Nephron (organoid): ENCODE results near the gene NBEAL1.

Source experiments
- H3K27ac Mint-ChIP-seq, 3 experiments: 2 replicates each; pipeline ENCODE4 v1.8.0; 2020; ENCODE audit warnings: mixed read lengths in 3 of 3, mild to moderate bottlenecking in 2 of 3, moderate library complexity in 1 of 3
- H3K27me3 Mint-ChIP-seq: 2 replicates; pipeline ENCODE4 v1.8.0; 2021; ENCODE audit warnings: low read depth, mild to moderate bottlenecking, moderate library complexity, mixed read lengths
- H3K36me3 Mint-ChIP-seq: 2 replicates; pipeline ENCODE4 v1.8.0; 2020; ENCODE audit warnings: low read depth, mixed read lengths
- H3K4me1 Mint-ChIP-seq: 2 replicates; pipeline ENCODE4 v1.8.0; 2020; ENCODE audit warnings: mixed read lengths
- H3K4me3 Mint-ChIP-seq, 3 experiments: 2 replicates each; pipeline ENCODE4 v1.8.0; 2020; ENCODE audit warnings: mild to moderate bottlenecking in 3 of 3, mixed read lengths in 3 of 3, moderate library complexity in 2 of 3
- H3K9me3 Mint-ChIP-seq: 2 replicates; pipeline ENCODE4 v1.8.0; 2020; ENCODE audit warnings: mixed read lengths
- TF ChIP-seq, protein P1 (sequence below), 3 experiments: fragments of 200-600 bp; sonication (generic); IDR thresholded peaks; one replicate each; pipeline ENCODE4 v1.5.0; 2021; ENCODE audit warnings: antibody characterized with exemption in 3 of 3; ENCODE audit not compliant: unreplicated experiment in 3 of 3

The NBEAL1 gene

DNA sequence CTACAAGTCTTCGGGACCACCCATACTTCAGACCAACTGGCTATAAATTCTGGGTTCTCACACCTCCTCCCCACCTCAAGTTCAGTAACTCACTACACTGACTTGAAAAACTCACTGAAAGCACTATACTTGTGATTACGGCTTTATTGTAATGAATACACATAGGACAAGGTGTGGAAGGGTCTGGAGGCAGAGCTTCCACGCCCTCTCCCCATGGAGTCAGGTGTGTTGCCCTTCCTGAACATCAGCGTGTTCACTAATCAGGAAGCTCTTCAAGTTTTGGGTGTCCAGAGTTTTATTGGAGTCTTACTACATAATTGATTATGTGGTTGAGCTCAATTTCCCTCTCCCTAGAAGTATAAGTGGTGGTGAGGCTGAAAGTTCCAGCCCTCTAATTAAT is 27.5 kb downstream of the NBEAL1 start:
- Mint-ChIP-seq H3K36me3 (peaks cover 35% of the 10 kb centered on the region), H3K9me3 (no peaks in the 10 kb centered on the region), H3K4me3 (no peak overlapping the region), H3K27me3 (no peaks in the 10 kb centered on the region), H3K4me1 (peaks cover 6% of the 10 kb centered on the region), H3K27ac (peak overlapping the region in 1 of 3 experiments; percentile 96)
- TF ChIP-seq, protein P1, sequence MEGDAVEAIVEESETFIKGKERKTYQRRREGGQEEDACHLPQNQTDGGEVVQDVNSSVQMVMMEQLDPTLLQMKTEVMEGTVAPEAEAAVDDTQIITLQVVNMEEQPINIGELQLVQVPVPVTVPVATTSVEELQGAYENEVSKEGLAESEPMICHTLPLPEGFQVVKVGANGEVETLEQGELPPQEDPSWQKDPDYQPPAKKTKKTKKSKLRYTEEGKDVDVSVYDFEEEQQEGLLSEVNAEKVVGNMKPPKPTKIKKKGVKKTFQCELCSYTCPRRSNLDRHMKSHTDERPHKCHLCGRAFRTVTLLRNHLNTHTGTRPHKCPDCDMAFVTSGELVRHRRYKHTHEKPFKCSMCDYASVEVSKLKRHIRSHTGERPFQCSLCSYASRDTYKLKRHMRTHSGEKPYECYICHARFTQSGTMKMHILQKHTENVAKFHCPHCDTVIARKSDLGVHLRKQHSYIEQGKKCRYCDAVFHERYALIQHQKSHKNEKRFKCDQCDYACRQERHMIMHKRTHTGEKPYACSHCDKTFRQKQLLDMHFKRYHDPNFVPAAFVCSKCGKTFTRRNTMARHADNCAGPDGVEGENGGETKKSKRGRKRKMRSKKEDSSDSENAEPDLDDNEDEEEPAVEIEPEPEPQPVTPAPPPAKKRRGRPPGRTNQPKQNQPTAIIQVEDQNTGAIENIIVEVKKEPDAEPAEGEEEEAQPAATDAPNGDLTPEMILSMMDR (IDR thresholded peaks at IDR 0.05; ENCODE audit: unreplicated experiment in 3 of 3), result no peak

DNA sequence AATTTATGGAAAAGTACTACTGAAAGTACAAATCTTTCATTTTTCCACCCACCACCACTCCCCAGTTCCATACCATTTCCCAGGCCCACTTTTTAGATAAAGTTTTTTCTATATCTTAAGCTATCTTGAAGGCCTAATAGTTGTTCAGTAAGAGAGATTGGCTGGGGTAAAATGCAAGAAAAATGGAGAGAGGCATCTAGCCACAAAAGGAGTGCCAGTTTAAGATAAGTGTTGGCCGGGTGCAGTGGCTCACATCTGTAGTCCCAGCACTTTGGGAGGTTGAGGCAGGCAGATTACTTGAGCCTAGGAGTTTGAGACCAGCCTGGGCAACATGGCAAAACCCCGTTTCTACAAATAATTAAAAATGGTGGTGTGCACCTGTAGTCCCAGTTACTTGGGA is 28.6 kb downstream of the NBEAL1 start:
- TF ChIP-seq, protein P1 (IDR thresholded peaks at IDR 0.05; ENCODE audit: unreplicated experiment in 3 of 3), result no peak
- H3K27me3 Mint-ChIP-seq, result no peaks in the 10 kb centered on the region
- H3K27ac Mint-ChIP-seq, result no peak overlapping the region
- peaks cover 40% of the 10 kb centered on the region for H3K36me3 Mint-ChIP-seq
- H3K9me3 Mint-ChIP-seq, result no peaks in the 10 kb centered on the region
- peaks cover 6% of the 10 kb centered on the region for H3K4me1 Mint-ChIP-seq
- no peak overlapping the region for H3K4me3 Mint-ChIP-seq

DNA sequence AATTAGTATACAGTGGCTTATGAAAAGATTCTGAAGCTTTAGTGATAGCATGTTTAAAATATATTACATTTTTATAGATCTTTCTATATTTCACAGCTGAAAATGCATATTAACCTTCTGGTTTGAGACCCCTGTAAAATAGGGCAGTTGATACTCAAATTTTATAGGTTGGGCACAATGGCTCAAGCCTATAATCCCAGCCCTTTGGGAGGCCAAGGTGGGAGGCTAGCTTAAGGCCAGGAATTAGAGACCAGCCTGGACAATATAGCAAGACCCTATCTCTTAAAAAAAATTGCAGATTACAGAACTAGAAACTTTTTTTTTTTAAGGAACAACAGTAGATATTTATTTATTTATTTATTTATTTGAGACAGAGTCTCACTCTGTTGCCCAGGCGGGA is 31.2 kb downstream of the NBEAL1 start:
- peaks cover 6% of the 10 kb centered on the region for H3K4me1 Mint-ChIP-seq
- TF ChIP-seq, protein P1 (IDR thresholded peaks at IDR 0.05; ENCODE audit: unreplicated experiment in 3 of 3), result no peak
- peaks cover 54% of the 10 kb centered on the region for H3K36me3 Mint-ChIP-seq
- H3K4me3 Mint-ChIP-seq, result no peak overlapping the region
- H3K27me3 Mint-ChIP-seq, result no peaks in the 10 kb centered on the region
- no peak overlapping the region for H3K27ac Mint-ChIP-seq
- no peaks in the 10 kb centered on the region for H3K9me3 Mint-ChIP-seq

DNA sequence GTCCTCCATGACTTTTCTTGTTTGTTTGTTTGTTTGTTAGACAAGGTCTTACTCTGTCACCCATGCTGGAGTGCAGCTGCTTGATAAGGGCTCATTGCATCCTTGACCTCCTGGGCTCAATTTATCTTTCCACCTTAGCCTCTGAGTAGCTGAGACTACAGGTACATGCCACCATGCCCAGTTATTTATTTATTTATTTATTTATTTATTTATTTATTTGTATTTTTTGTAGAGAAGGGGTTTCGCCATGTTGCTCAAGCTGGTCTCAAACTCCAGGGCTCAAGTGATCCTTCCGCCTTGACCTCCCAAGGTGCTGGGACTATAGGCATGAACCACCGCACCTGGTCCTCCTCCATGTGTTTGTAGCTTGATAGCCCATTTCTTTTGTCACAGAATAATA is 37.9 kb downstream of the NBEAL1 start:
- peaks cover 48% of the 10 kb centered on the region for H3K36me3 Mint-ChIP-seq
- no peak overlapping the region for H3K27ac Mint-ChIP-seq
- H3K9me3 Mint-ChIP-seq, result peaks cover 2% of the 10 kb centered on the region
- H3K27me3 Mint-ChIP-seq, result no peaks in the 10 kb centered on the region
- no peak overlapping the region for H3K4me3 Mint-ChIP-seq
- H3K4me1 Mint-ChIP-seq, result no peaks in the 10 kb centered on the region
- TF ChIP-seq, protein P1 (IDR thresholded peaks at IDR 0.05; ENCODE audit: unreplicated experiment in 3 of 3), result no peak

DNA sequence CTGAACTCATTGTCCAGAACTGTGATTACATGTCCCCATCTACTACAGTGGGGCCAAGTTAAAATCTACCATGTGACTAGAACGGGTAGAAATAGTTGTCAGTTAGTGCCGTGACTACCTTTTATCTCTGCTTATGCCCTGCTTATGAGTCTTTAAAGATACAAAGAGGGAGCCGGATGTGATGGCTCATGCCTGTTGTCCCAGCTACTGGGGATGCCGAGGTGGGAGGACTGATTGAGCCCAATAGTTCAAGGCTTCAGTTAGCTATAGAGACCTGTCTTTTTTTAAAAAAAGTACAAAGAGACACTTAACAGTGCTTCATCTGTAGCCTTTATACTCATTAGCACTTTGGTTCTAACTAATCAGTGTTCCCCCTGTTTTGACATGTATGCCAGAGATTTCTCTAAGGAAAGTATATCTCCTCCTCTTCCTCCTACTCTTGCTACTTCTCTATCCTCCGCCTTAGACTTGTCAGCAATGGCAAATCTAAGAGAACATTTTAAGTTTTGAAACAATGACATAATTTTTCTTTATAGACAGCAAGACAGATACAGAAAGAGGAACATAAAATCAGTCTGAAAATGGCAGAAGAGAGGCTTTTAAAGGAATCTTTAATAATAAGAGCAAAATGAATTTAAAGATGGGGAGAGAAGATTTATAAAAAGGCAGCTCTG is 45.0 kb downstream of the NBEAL1 start:
- H3K36me3 Mint-ChIP-seq, result peaks cover 65% of the 10 kb centered on the region
- no peak overlapping the region for H3K4me3 Mint-ChIP-seq
- peaks cover 8% of the 10 kb centered on the region for H3K4me1 Mint-ChIP-seq
- TF ChIP-seq, protein P1 (IDR thresholded peaks at IDR 0.05; ENCODE audit: unreplicated experiment in 3 of 3), result no peak
- no peaks in the 10 kb centered on the region for H3K27me3 Mint-ChIP-seq
- H3K27ac Mint-ChIP-seq, result no peak overlapping the region
- H3K9me3 Mint-ChIP-seq, result no peaks in the 10 kb centered on the region

DNA sequence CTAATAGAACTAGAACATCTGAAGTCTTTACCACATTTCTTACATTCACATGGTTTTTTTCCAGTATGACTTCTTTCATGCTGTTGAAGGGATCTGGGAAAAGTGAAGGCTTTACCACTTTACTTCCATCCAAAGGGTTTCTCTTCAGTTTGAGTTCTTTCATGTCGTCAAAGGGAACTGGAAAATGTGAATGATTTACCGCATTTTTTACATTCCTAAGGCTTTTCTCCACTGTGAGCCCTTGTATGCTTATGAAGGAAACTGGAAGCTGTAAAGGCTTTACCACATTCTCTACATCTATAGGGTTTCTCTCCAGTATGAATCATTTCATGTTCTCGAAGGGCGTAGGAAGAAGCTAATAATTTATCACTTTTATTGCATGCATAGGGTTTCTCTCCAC is 46.7 kb downstream of the NBEAL1 start:
- Mint-ChIP-seq H3K9me3 (peaks cover 2% of the 10 kb centered on the region), H3K27ac (peak overlapping the region; percentile 54 to 78 (median 64)), H3K27me3 (no peaks in the 10 kb centered on the region), H3K4me1 (peaks cover 8% of the 10 kb centered on the region), H3K36me3 (peaks cover 71% of the 10 kb centered on the region), H3K4me3 (no peak overlapping the region)
- TF ChIP-seq, protein P1 (IDR thresholded peaks at IDR 0.05; ENCODE audit: unreplicated experiment in 3 of 3), result no peak
